BE2C (cell line): ENCODE data around the gene PLXND1.

Experiments used
- DNase-seq: peaks from one replicate; pipeline ENCODE4 v3.0.0-alpha.2; 2020
- H3K27me3 ChIP-seq: fragments of 250-450 bp; sonication (Bioruptor Pico); 2 replicates; pipeline ENCODE4 v1.5.1; 2020; ENCODE audit warnings: mild to moderate bottlenecking
- H3K36me3 ChIP-seq: fragments of 250-450 bp; sonication (Bioruptor Pico); 2 replicates; pipeline ENCODE4 v1.5.1; 2020; ENCODE audit warnings: mild to moderate bottlenecking
- H3K4me1 ChIP-seq: fragments of 250-450 bp; sonication (Bioruptor Pico); 2 replicates; pipeline ENCODE4 v1.5.1; 2020
- H3K4me3 ChIP-seq: 2 replicates; pipeline ENCODE4 v1.5.1; 2011; ENCODE audit warnings: low read depth, low read length
- H3K9me3 ChIP-seq: fragments of 250-450 bp; sonication (Bioruptor Pico); 2 replicates; pipeline ENCODE4 v1.5.1; 2020
- CTCF ChIP-seq: IDR thresholded peaks from 2 replicates; pipeline ENCODE4 v1.5.1; 2012; ENCODE audit warnings: mild to moderate bottlenecking, low read depth, low read length

PLXND1 gene

GRCh38 chr3:129505341-129505740, 101.1 kb downstream of the PLXND1 start:
- Histone ChIP-seq H3K9me3 (no peaks in the 10 kb centered on the region), H3K36me3 (no peaks in the 10 kb centered on the region), H3K4me1 (peaks cover 30% of the 10 kb centered on the region), H3K27me3 (no peaks in the 10 kb centered on the region), H3K4me3 (no peak overlapping the region)
- no peak for DNase-seq
- no peak for TF ChIP-seq CTCF
